ENCODE measurements around the gene ATP6V0B.

ATP6V0B gene

GRCh38 chr1:43953361-43953760, 21.4 kb upstream of the ATP6V0B start:
- 0 out of 2 replicates have a peak, but pooled peaks cover under 1% of the 10 kb centered on the region for H3K79me2 ChIP-seq (ENCODE audit: insufficient read depth, low read depth)

GRCh38 chr1:43954036-43954435, 20.7 kb upstream of the ATP6V0B start:
- H3K27me3 ChIP-seq (ENCODE audit: insufficient read depth, low read depth): no peaks in the 10 kb centered on the region
- no peak overlapping the region for H3K9ac ChIP-seq
- H3K79me2 ChIP-seq (ENCODE audit: insufficient read depth, low read depth): no peaks in the 10 kb centered on the region
- H4K20me1 ChIP-seq (ENCODE audit: insufficient read depth): no peaks in the 10 kb centered on the region
- no peak overlapping the region for H2AFZ ChIP-seq (ENCODE audit: low read depth)
- no peak overlapping the region for H3K4me3 ChIP-seq (IDR thresholded peaks at IDR 0.05; ENCODE audit: insufficient read depth, low read depth, low read length)
- no peaks in the 10 kb centered on the region for H3K4me1 ChIP-seq (ENCODE audit: low read depth, poor library complexity, severe bottlenecking)
- H3K4me2 ChIP-seq: no peak overlapping the region
- H3K36me3 ChIP-seq (ENCODE audit: insufficient read depth): no peaks in the 10 kb centered on the region
- no peak overlapping the region for H3K27ac ChIP-seq
- no peak for TF ChIP-seq CTCF (conservative IDR thresholded peaks at IDR 0.05; ENCODE audit: low read depth, low read length)

More at GRCh38 chr1:43953361-43953760, 21.4 kb upstream of the ATP6V0B start:
- H3K9ac ChIP-seq: no peak overlapping the region
- no peak overlapping the region for H3K4me2 ChIP-seq
- no peaks in the 10 kb centered on the region for H3K27me3 ChIP-seq (ENCODE audit: insufficient read depth, low read depth)
- no peak overlapping the region for H3K4me3 ChIP-seq (IDR thresholded peaks at IDR 0.05; ENCODE audit: insufficient read depth, low read depth, low read length)
- TF ChIP-seq CTCF (conservative IDR thresholded peaks at IDR 0.05; ENCODE audit: low read depth, low read length): no peak
- no peak overlapping the region for H2AFZ ChIP-seq (ENCODE audit: low read depth)
- H3K4me1 ChIP-seq (ENCODE audit: low read depth, poor library complexity, severe bottlenecking): peaks cover under 1% of the 10 kb centered on the region
- H4K20me1 ChIP-seq (ENCODE audit: insufficient read depth): no peaks in the 10 kb centered on the region
- H3K36me3 ChIP-seq (ENCODE audit: insufficient read depth): no peaks in the 10 kb centered on the region
- H3K27ac ChIP-seq: no peak overlapping the region

- H3K9ac ChIP-seq: no peak overlapping the region
- H3K4me1 ChIP-seq (ENCODE audit: low read depth, poor library complexity, severe bottlenecking): no peaks in the 10 kb centered on the region
- no peak for TF ChIP-seq CTCF (conservative IDR thresholded peaks at IDR 0.05; ENCODE audit: low read depth, low read length)
- H3K4me3 ChIP-seq (IDR thresholded peaks at IDR 0.05; ENCODE audit: insufficient read depth, low read depth, low read length): no peak overlapping the region
- no peak overlapping the region for H2AFZ ChIP-seq (ENCODE audit: low read depth)
- no peak overlapping the region for H3K4me2 ChIP-seq
- H3K36me3 ChIP-seq (ENCODE audit: insufficient read depth): no peaks in the 10 kb centered on the region
- H3K27me3 ChIP-seq (ENCODE audit: insufficient read depth, low read depth): no peaks in the 10 kb centered on the region
- H3K27ac ChIP-seq: no peak overlapping the region
- no peaks in the 10 kb centered on the region for H4K20me1 ChIP-seq (ENCODE audit: insufficient read depth)
- H3K79me2 ChIP-seq (ENCODE audit: insufficient read depth, low read depth): no peaks in the 10 kb centered on the region
These were observed 18.5 kb upstream of the ATP6V0B start for GRCh38 chr1:43956234-43956633.

GRCh38 chr1:43957407-43958040, 17.2 kb upstream of the ATP6V0B start:
- peaks cover 5% of the 10 kb centered on the region for H3K4me1 ChIP-seq (ENCODE audit: low read depth, poor library complexity, severe bottlenecking)
- no peaks in the 10 kb centered on the region for H3K36me3 ChIP-seq (ENCODE audit: insufficient read depth)
- H3K79me2 ChIP-seq (ENCODE audit: insufficient read depth, low read depth): no peaks in the 10 kb centered on the region
- H3K27ac ChIP-seq: no peak overlapping the region
- H3K4me2 ChIP-seq: no peak overlapping the region
- H3K4me3 ChIP-seq (IDR thresholded peaks at IDR 0.05; ENCODE audit: insufficient read depth, low read depth, low read length): no peak overlapping the region
- H4K20me1 ChIP-seq (ENCODE audit: insufficient read depth): no peaks in the 10 kb centered on the region
- no peak overlapping the region for H2AFZ ChIP-seq (ENCODE audit: low read depth)
- H3K9ac ChIP-seq: no peak overlapping the region
- no peaks in the 10 kb centered on the region for H3K27me3 ChIP-seq (ENCODE audit: insufficient read depth, low read depth)
- TF ChIP-seq CTCF (conservative IDR thresholded peaks at IDR 0.05; ENCODE audit: low read depth, low read length): no peak
